Measurements from ENCODE around the gene AATK.

Gene AATK

GRCh38 chr17:81143717-81144422, 22.2 kb downstream of the AATK start:
- DNase-seq (ENCODE audit: low spot score), result no peak

- DNase-seq (ENCODE audit: low spot score), result no peak
Observed at GRCh38 chr17:81143200-81143527, 22.9 kb downstream of the AATK start.

GRCh38 chr17:81142301-81143199, 23.5 kb downstream of the AATK start:
- peak; percentile 93 for DNase-seq (ENCODE audit: low spot score)

GRCh38 chr17:81140695-81141094, 25.3 kb downstream of the AATK start:
- DNase-seq (ENCODE audit: low spot score), result no peak

- DNase-seq (ENCODE audit: low spot score), result no peak
Observed at GRCh38 chr17:81140018-81140417, 26.0 kb downstream of the AATK start.

- DNase-seq (ENCODE audit: low spot score), result no peak
Observed at GRCh38 chr17:81139428-81139827, 26.6 kb downstream of the AATK start.

GRCh38 chr17:81138500-81138899, 27.5 kb downstream of the AATK start:
- DNase-seq (ENCODE audit: low spot score), result no peak

GRCh38 chr17:81138083-81138482, 27.9 kb downstream of the AATK start:
- DNase-seq (ENCODE audit: low spot score), result no peak

- no peak for DNase-seq (ENCODE audit: low spot score)
Observed at GRCh38 chr17:81137248-81137647, 28.8 kb downstream of the AATK start.

GRCh38 chr17:81136366-81136765, 29.7 kb downstream of the AATK start:
- DNase-seq (ENCODE audit: low spot score), result no peak

GRCh38 chr17:81135505-81136278, 30.3 kb downstream of the AATK start:
- peak; percentile 79 for DNase-seq (ENCODE audit: low spot score)

GRCh38 chr17:81134064-81134781, 31.8 kb downstream of the AATK start:
- no peak for DNase-seq (ENCODE audit: low spot score)

GRCh38 chr17:81132770-81133723, 33.0 kb downstream of the AATK start:
- no peak for DNase-seq (ENCODE audit: low spot score)

GRCh38 chr17:81132197-81132540, 33.9 kb downstream of the AATK start:
- DNase-seq (ENCODE audit: low spot score), result no peak

GRCh38 chr17:81131486-81132196, 34.4 kb downstream of the AATK start:
- no peak for DNase-seq (ENCODE audit: low spot score)

GRCh38 chr17:81130385-81131361, 35.3 kb downstream of the AATK start:
- no peak for DNase-seq (ENCODE audit: low spot score)

GRCh38 chr17:81129711-81130367, 36.2 kb downstream of the AATK start:
- no peak for DNase-seq (ENCODE audit: low spot score)

GRCh38 chr17:81129289-81129688, 36.7 kb downstream of the AATK start:
- no peak for DNase-seq (ENCODE audit: low spot score)

- DNase-seq (ENCODE audit: low spot score), result no peak
Observed at GRCh38 chr17:81128774-81129173, 37.2 kb downstream of the AATK start.
